GM18873 (cell line): Measurements from ENCODE around the gene NRG2.

ENCODE experiments used
- ATAC-seq: cut with Tn5 transposase; IDR thresholded peaks from one replicate; pipeline ENCODE4 v1.9.1; 2021; ENCODE audit warnings: mild to moderate bottlenecking, moderate library complexity, moderate number of reproducible peaks; ENCODE audit not compliant: unreplicated experiment, low FRiP score

Gene NRG2

GRCh38 chr5:140041492-140042392, 1.4 kb downstream of the NRG2 start:
- ATAC-seq = no peak

GRCh38 chr5:140041099-140041491, 2.0 kb downstream of the NRG2 start:
- no peak for ATAC-seq

GRCh38 chr5:140040358-140040757, 2.7 kb downstream of the NRG2 start:
- no peak for ATAC-seq

GRCh38 chr5:140039561-140039960, 3.5 kb downstream of the NRG2 start:
- no peak for ATAC-seq

GRCh38 chr5:140038373-140038957, 4.6 kb downstream of the NRG2 start:
- ATAC-seq = no peak

- ATAC-seq = no peak
Measured at GRCh38 chr5:140037012-140037411, 6.1 kb downstream of the NRG2 start.

GRCh38 chr5:140035881-140036280, 7.2 kb downstream of the NRG2 start:
- no peak for ATAC-seq

- no peak for ATAC-seq
Measured at GRCh38 chr5:140033037-140033760, 9.9 kb downstream of the NRG2 start.

GRCh38 chr5:140032296-140032695, 10.8 kb downstream of the NRG2 start:
- no peak for ATAC-seq

- no peak for ATAC-seq
Measured at GRCh38 chr5:140027807-140028206, 15.3 kb downstream of the NRG2 start.

- ATAC-seq = no peak
Measured at GRCh38 chr5:140025736-140026135, 17.4 kb downstream of the NRG2 start.

- ATAC-seq = no peak
Measured at GRCh38 chr5:140024928-140025327, 18.2 kb downstream of the NRG2 start.

GRCh38 chr5:140023611-140024191, 19.4 kb downstream of the NRG2 start:
- no peak for ATAC-seq

GRCh38 chr5:140020601-140021177, 22.4 kb downstream of the NRG2 start:
- no peak for ATAC-seq

- no peak for ATAC-seq
Measured at GRCh38 chr5:140018920-140019644, 24.0 kb downstream of the NRG2 start.

GRCh38 chr5:140018517-140018916, 24.6 kb downstream of the NRG2 start:
- no peak for ATAC-seq

- ATAC-seq = no peak
Measured at GRCh38 chr5:140018096-140018481, 25.0 kb downstream of the NRG2 start.

GRCh38 chr5:140017397-140018095, 25.6 kb downstream of the NRG2 start:
- ATAC-seq = no peak

GRCh38 chr5:140015706-140016105, 27.4 kb downstream of the NRG2 start:
- ATAC-seq = no peak
